Epithelial cell of esophagus (primary cell): ENCODE data around the gene TAPBP.

Source experiments
- DNase-seq: peaks from one replicate; pipeline ENCODE4 v3.0.0; 2010; ENCODE audit warnings: low read depth
- H3K4me3 ChIP-seq: 2 replicates; pipeline ENCODE4 v1.5.1; 2011; ENCODE audit warnings: mild to moderate bottlenecking, low read length, control low read depth
- TF ChIP-seq, protein P1 (sequence below): IDR thresholded peaks from 2 replicates; pipeline ENCODE4 v1.5.1; 2011; ENCODE audit warnings: low read depth, mild to moderate bottlenecking, low read length, control low read depth, inconsistent platforms; ENCODE audit not compliant: insufficient read depth; ENCODE audit errors: missing control alignments

The TAPBP gene

DNA sequence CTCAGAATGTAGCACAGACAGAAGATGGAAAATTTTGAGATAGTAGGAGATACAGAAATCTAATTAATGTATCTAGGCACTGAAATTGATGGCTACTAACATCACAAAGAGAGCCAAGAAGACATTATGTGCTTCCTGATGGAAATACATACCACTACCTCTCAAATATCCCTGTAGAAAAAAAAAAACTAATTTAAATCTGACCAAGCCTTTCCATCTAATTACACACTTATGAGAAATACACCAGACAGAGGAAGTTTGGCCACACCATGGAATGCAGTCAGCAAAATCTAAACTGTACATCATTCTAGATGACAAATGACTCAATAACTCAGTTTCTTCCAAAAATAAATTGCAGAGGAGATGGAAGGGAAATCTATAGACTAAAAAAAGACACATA lies 61.1 kb downstream of the TAPBP start:
- no peak overlapping the region for H3K4me3 ChIP-seq
- TF ChIP-seq, protein P1, sequence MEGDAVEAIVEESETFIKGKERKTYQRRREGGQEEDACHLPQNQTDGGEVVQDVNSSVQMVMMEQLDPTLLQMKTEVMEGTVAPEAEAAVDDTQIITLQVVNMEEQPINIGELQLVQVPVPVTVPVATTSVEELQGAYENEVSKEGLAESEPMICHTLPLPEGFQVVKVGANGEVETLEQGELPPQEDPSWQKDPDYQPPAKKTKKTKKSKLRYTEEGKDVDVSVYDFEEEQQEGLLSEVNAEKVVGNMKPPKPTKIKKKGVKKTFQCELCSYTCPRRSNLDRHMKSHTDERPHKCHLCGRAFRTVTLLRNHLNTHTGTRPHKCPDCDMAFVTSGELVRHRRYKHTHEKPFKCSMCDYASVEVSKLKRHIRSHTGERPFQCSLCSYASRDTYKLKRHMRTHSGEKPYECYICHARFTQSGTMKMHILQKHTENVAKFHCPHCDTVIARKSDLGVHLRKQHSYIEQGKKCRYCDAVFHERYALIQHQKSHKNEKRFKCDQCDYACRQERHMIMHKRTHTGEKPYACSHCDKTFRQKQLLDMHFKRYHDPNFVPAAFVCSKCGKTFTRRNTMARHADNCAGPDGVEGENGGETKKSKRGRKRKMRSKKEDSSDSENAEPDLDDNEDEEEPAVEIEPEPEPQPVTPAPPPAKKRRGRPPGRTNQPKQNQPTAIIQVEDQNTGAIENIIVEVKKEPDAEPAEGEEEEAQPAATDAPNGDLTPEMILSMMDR = no peak
- DNase-seq = no peak

DNA sequence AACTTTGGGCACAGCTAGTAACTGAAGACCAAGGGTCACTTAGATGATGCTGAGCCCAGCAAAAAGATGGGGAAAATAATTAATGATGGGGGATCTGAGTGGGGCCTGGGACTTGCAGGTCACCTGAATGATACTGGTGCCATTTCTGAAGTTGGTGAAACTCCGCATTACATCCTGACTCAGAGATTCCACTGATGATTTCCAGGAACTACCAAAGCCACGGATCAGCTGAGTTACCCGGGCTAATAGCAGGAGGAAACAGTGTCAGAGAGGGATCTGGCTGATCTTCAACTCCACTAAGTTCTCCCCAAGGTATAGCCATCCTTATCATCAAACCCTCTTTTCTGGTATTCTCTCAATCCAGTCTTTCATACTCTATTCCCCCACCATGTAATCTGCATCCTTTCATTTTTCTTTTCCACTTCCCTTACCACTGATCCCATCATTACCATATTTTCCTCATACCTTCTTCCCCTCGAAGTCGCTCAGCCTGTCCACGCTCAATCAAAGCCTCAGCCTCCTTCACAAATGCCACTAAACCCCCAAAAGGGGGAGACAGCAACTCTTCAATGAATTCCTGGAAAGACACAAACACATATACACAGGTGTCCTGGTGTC lies 62.4 kb downstream of the TAPBP start:
- no peak overlapping the region for H3K4me3 ChIP-seq
- DNase-seq = no peak
- TF ChIP-seq, protein P1 = no peak

- DNase-seq = no peak
- TF ChIP-seq, protein P1 = no peak
- no peak overlapping the region for H3K4me3 ChIP-seq
These were observed 63.1 kb downstream of the TAPBP start for GRCh38 chr6:33250731-33251130.

GRCh38 chr6:33249732-33250630 lies 63.9 kb downstream of the TAPBP start:
- TF ChIP-seq, protein P1 = no peak
- peak; percentile 94 for DNase-seq
- H3K4me3 ChIP-seq = peak overlapping the region; percentile 77
